Measurements from ENCODE around the gene FSIP1. TPM values are rescaled to one million over a fixed set of nuclear protein-coding genes. Genes with fewer than 3 reads are reported as not detected.

Gene FSIP1
- total and polyA plus RNA-seq, 9 donors: 0.13 to 6.8 (median 0.79) TPM

GRCh38 chr15:39625856-39626255 is 156.8 kb downstream of the FSIP1 start:
- Histone ChIP-seq H3K4me3 (no peak overlapping the region), H3K36me3 (no peaks in the 10 kb centered on the region), H3K4me1 (ENCODE audit: insufficient read depth) (peaks cover 18% of the 10 kb centered on the region), H3K27me3 (no peaks in the 10 kb centered on the region), H3K9me3 (no peaks in the 10 kb centered on the region), H3K27ac (no peak overlapping the region)
- no peak for DNase-seq
- no peak for TF ChIP-seq CTCF (IDR thresholded peaks at IDR 0.05)
- intact Hi-C loops (cut with DNase I): no loop called here

- no peak for TF ChIP-seq POLR2A (IDR thresholded peaks at IDR 0.05)
- no peak for TF ChIP-seq EP300 (IDR thresholded peaks at IDR 0.05)
- no peak for TF ChIP-seq CTCF (IDR thresholded peaks at IDR 0.05)
- no peak overlapping the region for H3K4me3 ChIP-seq
- H3K27ac ChIP-seq: no peak overlapping the region
- WGBS, 3 donors: 88 to 91% (median 91%) methylated on average over 4 of the region's 4 CpGs
- peaks cover 18% of the 10 kb centered on the region for H3K4me1 ChIP-seq (ENCODE audit: insufficient read depth)
- no peak for DNase-seq
- no peaks in the 10 kb centered on the region for H3K27me3 ChIP-seq
- H3K9me3 ChIP-seq: no peaks in the 10 kb centered on the region
- intact Hi-C loops (cut with DNase I): no loop called here
- H3K36me3 ChIP-seq: no peaks in the 10 kb centered on the region
These were observed 157.2 kb downstream of the FSIP1 start for GRCh38 chr15:39625451-39625850.

GRCh38 chr15:39624806-39625205 is 157.8 kb downstream of the FSIP1 start:
- Histone ChIP-seq H3K36me3 (no peaks in the 10 kb centered on the region), H3K4me3 (no peak overlapping the region), H3K27ac (peak overlapping the region in 1 of 2 donors; percentile 16), H3K4me1 (ENCODE audit: insufficient read depth) (peaks cover 18% of the 10 kb centered on the region), H3K27me3 (no peaks in the 10 kb centered on the region), H3K9me3 (no peaks in the 10 kb centered on the region)
- peak; percentile 42 to 65 (median 49) for DNase-seq
- TF ChIP-seq EP300 (IDR thresholded peaks at IDR 0.05) (no peak), CTCF (IDR thresholded peaks at IDR 0.05) (no peak), POLR2A (IDR thresholded peaks at IDR 0.05) (no peak)
- WGBS, 3 donors: 26 to 41% (median 28%) methylated on average over 6 of the region's 6 CpGs
- intact Hi-C loops (cut with DNase I): no loop called here

GRCh38 chr15:39623529-39623931 is 159.1 kb downstream of the FSIP1 start:
- TF ChIP-seq EP300 (IDR thresholded peaks at IDR 0.05) (no peak), POLR2A (IDR thresholded peaks at IDR 0.05) (no peak), CTCF (IDR thresholded peaks at IDR 0.05) (no peak)
- DNase-seq: no peak
- Histone ChIP-seq H3K27ac (no peak overlapping the region), H3K9me3 (no peaks in the 10 kb centered on the region), H3K36me3 (no peaks in the 10 kb centered on the region), H3K4me3 (no peak overlapping the region), H3K4me1 (ENCODE audit: insufficient read depth) (peaks cover 16% of the 10 kb centered on the region), H3K27me3 (no peaks in the 10 kb centered on the region)
- 85 to 91% (median 88%) methylated on average over 4 of the region's 4 CpGs for WGBS, 3 donors
- intact Hi-C loops (cut with DNase I): no loop called here

Data from ovary (tissue), 9 donors.